PFSK-1 (cell line): ENCODE results near the gene C5.

Experiments used
- POLR2AphosphoS5 ChIP-seq: IDR thresholded peaks from 2 replicates; pipeline ENCODE4 v1.6.1; 2012; ENCODE audit warnings: low read depth, mild to moderate bottlenecking, control low read depth, low read length, moderate library complexity
- SIN3A ChIP-seq: IDR thresholded peaks from 2 replicates; pipeline ENCODE4 v1.6.1; 2012; ENCODE audit warnings: mild to moderate bottlenecking, low read length, moderate library complexity, borderline replicate concordance; ENCODE audit not compliant: insufficient read depth

GRCh38 chr9:120978987-120979386 is 71.1 kb downstream of the C5 start:
- no peak for TF ChIP-seq POLR2AphosphoS5
- no peak for TF ChIP-seq SIN3A
